COR-L47 (cell line): ENCODE results near the gene MUC13.
A peak's percentile ranks its signal among the peaks of the same experiment; 100 is the strongest.
"Not testable (repeated sequence)": the region's sequence is repeated elsewhere in the genome, so short reads cannot be mapped to it uniquely, and the experiment has no call there.

Experiments
- DNase-seq: peaks from one replicate; lab custom pipeline; 2025; lab: John Stamatoyannopoulos, UW

The MUC13 gene

DNA sequence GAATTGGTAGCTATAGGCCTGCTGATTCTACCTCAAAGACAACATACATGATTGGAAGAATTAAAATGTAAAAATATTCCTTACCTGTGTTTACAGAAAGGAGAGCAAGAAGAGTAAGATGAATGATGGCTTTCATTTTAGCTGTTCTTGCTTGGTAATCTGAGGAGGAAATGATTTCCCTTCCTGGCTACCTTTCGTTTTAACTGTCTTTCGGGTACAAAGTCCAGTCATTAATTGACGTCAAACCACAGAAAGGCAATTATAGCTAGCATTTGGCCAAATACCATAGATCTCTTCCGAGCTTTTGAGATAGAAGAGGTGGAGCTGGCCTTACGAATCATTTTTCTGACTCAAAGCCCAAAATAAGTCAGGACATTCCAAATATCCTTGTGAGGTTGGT is at the start of gene MUC13:
Gene MUC13, minus strand, starts transcription at position 175 of the 400 bp plus-strand sequence. Its CDS starts 39 bp downstream, at position 136.
- DNase-seq: no peak

GRCh38 chr3:124982855-124983254 is 48.3 kb upstream of the MUC13 start:
- no peak for DNase-seq

DNA sequence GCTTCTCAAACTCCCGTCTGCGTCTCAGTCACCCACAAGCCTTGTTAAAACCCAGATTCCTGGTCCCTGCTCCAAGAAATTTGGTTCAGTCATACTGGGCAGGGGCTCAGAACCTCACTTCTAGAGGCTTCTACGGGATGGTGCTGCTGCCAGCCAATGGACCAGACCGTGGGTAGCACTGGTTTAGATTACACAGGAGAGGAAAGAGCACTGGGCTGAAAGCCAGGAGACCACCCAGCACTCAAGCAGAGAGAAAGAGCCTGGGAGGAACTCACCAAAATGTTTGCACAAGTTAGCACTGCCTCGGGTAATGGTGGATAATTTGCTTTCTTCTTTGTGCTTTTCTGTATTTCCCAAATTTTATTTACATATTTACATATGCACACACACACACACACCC is 46.9 kb upstream of the MUC13 start:
- peak; percentile 19 for DNase-seq

DNA sequence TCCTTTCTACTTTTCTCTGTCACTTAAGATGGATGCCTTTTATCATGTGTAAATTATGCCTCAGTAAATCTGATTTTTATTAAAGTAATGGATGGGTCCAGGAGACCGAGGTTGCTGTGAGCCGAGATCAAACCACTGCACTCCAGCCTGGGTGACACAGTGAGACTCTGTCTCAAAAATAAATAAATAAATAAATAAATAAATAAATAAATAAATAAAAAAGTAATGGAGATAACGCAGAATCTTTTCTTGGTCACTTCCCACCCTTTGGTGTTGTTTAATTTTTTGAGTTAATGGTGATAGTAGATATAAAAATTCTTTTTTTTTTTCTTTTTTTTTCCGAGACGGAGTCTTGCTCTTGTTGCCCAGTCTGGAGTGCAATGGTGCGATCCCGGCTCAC is 44.1 kb upstream of the MUC13 start:
- DNase-seq: no peak

GRCh38 chr3:124976383-124976782 is 41.8 kb upstream of the MUC13 start:
- no peak for DNase-seq

DNA sequence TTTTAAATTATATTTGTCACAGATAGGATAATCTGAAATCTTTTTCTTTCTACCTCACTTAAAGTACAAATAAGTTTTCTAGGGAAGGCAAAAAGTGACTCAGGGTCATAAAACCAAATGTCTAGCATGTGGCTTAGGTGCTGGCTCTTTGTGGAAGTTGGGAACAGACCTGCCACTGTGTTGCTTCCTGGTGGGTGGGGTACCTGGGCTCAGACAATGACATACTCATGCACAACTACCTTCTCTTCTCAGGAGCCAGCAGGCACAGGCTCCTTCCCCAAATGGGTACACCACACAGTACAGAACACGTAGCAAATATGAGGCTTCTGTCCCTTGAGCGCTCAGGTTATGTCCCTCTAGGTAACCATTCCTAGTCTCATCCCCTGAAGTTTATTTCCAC is 40.1 kb upstream of the MUC13 start:
- DNase-seq: no peak

- no peak for DNase-seq
These were observed 38.7 kb upstream of the MUC13 start for GRCh38 chr3:124973290-124973689.

DNA sequence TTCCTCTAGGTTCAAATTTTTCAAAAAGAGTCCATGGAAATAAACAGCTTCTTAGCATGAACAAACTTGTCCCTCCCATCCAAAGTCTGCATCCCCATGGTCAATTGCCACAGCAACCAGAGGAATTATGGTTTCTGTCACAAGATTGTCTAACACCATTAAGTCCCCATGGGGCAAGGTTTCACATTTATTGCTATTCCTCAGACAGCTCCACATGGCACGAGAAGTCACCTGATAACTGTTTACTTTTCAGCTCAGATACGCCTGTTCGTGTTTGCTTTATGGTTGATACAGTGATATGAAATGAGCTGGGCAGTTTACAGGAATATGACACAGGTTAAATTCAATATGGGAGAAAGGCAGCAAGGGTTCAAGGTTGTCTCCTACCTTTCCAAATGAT is 37.9 kb upstream of the MUC13 start:
- peak; percentile 34 for DNase-seq

DNA sequence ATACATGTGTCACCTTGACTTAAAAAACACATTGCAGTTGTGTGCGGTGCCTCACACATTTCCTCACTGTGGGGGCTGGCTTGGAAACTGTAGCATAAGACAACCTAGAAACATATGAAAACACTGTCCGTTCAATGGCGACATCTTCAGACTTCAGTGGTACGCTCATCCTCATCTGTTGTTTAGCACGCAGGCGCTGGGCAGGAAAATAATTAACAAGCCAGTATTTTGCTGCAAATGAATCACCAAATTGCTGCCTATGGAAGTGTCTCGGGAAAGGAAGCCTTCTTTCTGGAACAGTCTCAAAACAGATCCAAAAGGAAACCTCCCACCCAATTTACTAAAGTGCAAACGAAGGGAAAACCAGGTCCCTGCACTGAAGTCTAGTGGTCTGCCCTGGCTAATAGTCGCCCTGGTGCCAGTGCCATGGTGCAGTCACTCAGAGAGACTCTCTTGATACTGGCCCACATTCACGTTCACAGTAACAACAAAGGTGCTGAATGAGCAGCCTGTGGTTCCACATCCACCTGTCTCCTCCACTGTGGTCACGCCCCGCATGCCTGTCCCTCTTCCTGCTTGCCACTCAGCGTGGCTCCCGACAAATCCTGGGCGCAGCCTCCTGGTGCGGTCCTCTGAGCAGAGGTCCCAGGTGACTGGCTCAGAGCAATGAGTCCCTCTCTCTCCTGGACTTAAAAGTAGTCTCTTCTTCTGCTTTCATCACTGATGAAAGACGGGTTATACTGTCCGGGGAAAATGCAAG is 35.6 kb upstream of the MUC13 start:
- no peak for DNase-seq

GRCh38 chr3:124969190-124969589 is 34.6 kb upstream of the MUC13 start:
- no peak for DNase-seq

DNA sequence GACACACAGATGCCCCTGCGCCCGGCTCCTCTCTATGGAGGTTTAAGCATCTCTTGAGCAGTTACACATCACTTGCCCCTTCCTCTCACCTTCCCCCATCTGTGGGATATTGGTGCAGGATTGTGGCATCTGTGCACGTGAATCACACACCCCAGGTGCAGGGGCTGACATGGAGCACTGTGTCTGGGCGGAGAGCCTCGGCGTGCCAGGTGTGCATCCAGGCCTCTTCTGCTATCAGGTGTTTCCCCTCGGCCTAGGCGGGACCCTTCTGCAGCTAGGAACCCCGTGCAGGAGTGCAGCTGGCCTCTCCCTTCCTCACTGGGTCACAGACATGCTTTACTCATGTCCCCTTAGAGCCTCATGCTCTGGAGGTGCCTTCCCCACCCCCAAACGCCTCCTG is 33.4 kb upstream of the MUC13 start:
- DNase-seq: no peak

DNA sequence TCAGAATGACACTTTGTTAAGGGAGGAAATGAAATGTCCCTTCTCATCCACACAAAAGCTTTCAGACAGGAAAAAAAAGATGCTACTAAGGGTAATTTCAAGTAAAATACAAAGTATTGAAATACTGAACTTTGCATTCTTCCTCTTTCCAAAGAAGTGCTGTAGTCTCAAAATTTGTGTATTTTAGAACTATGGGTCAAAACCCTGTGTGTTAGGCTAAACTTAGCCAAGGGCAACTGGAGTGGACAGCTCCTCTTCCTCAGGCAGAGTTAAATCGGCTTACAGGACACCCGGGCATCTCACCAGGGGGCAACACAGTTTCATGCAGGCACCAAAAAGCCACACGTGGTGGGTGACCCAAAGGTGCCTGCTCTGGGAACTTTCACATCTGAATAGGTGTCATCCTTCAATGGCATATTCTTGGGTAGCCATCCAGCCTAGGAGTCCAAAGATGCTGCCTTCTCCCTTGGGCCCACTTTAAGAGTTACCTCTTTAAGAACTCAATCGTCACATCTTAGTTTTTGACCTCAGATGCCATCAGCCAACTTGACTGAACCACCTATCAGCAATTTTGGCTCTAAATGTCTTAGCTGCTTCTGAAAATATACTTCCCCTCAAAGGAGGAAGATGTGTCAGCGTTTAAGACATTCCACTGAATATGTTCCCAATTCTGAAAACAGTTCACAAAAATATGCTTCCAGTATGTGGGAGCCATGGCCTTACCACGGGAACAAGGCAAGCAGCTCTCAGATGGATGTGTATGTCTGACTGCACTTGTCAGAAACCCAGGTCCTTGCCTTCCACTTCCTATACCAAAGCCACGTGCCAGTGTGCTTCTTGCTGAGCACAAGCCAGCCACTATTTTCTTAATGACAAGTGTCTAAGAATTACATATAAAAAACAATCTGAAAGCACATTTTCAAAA is 32.2 kb upstream of the MUC13 start:
- no peak for DNase-seq

GRCh38 chr3:124965413-124965812 is 30.9 kb upstream of the MUC13 start:
- peak; percentile 34 for DNase-seq

GRCh38 chr3:124964387-124964786 is 29.8 kb upstream of the MUC13 start:
- no peak for DNase-seq

- DNase-seq: no peak
These were observed 29.2 kb upstream of the MUC13 start for GRCh38 chr3:124963755-124964154.

GRCh38 chr3:124962403-124962940 is 27.9 kb upstream of the MUC13 start:
- no peak for DNase-seq

DNA sequence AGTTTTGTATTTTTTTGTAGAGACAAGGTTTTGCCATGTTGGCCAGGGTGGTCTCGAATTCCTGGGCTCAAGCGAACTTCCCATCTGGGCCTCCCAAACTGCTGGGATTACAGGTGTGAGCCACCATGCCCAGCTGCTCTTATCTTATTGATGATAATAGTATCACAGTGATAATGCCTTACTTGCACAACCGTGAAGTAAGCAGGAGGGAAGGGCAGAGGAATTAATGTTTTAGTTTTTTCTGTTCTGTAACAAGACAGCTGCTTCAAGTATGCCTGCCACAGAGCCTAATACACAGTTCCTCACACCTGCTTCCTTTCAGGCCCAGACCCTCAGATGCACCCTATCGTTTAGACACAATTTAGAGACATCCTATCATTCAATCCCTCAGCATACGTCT is 26.1 kb upstream of the MUC13 start:
- no peak for DNase-seq

- DNase-seq: no peak
These were observed 25.6 kb upstream of the MUC13 start for GRCh38 chr3:124960105-124960504.

- DNase-seq: not testable (repeated sequence)
These were observed 23.4 kb upstream of the MUC13 start for GRCh38 chr3:124957951-124958350.

DNA sequence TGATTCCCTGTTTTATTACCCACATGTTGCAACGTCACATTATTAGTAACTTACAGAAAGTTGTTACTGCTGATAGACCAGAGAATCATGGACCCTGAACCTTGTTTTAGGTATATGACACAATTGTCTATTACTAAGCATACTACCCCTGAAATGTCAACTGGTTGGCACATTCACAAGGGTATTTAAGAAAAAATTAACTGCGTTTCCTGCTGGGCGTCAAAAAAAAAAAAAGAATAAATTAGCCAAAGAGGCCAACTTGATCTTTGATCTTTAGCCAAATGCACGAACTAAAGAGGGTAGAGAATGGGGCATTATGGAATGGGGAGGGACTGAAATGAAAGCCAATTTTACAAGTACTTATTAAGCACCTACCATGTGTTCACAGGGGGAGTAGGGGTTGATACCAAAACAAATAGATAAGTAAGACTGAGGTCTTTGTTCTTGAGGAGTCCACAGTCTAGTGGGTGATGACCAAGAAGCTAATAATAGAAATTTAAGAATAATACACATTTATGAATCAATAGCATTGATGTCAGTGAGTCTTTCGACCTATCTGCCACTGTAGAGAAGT is 17.8 kb upstream of the MUC13 start:
- no peak for DNase-seq

- DNase-seq: no peak
These were observed 17.1 kb upstream of the MUC13 start for GRCh38 chr3:124951511-124952281.

DNA sequence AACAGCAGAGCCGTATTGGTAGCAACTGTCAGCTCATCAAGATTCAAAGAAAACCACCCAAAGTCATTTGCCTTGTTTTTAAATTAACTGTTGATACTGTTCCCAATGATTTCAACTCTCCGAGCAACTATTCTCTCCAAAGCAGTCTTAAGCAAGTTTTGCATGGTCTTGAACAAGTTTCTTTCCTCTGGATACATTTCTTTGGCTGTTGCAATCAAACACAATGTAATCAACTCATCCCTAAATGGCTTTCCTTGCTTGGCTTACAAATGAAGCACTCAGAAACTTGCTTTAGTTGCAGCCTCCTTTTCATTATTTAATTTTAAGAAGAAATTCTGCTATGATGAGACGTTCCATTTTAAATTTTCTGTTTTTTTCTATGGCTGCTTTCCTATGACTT is 15.5 kb upstream of the MUC13 start:
- DNase-seq: no peak
